B cell (primary cell): ENCODE measurements around the gene SECTM1.

Experiments used
- CTCF ChIP-seq: fragments of 200-600 bp; IDR thresholded peaks from one replicate; pipeline ENCODE4 v1.8.0; 2022; ENCODE audit warnings: antibody characterized with exemption, mild to moderate bottlenecking
- EZH2 ChIP-seq: IDR thresholded peaks from 2 replicates; pipeline ENCODE4 v1.6.1; 2012; ENCODE audit warnings: borderline replicate concordance, low read depth, mild to moderate bottlenecking, moderate library complexity, low read length; ENCODE audit not compliant: insufficient read depth, poor library complexity, severe bottlenecking

- no peak for TF ChIP-seq CTCF
- no peak for TF ChIP-seq EZH2
These were observed 11.6 kb downstream of the SECTM1 start for GRCh38 chr17:82321947-82322466.
